Activated CD8-positive, alpha-beta memory T cell treated with anti-CD3 and anti-CD28 coated beads, Interleukin-2, amount 50 U/mL, for 48 hours (primary cell): ENCODE measurements around the gene ARL15.

Source experiments
- DNase-seq: peaks from one replicate; pipeline ENCODE4 v3.0.0-alpha.2; 2020

Gene ARL15

GRCh38 chr5:54146390-54146789 is 164.0 kb downstream of the ARL15 start:
- no peak for DNase-seq

- DNase-seq, result no peak
Measured at GRCh38 chr5:54140247-54140840, 170.0 kb downstream of the ARL15 start.

- no peak for DNase-seq
Measured at GRCh38 chr5:54136516-54137440, 173.6 kb downstream of the ARL15 start.

GRCh38 chr5:54135042-54135441 is 175.3 kb downstream of the ARL15 start:
- no peak for DNase-seq

GRCh38 chr5:54133917-54134316 is 176.5 kb downstream of the ARL15 start:
- no peak for DNase-seq

- DNase-seq, result no peak
Measured at GRCh38 chr5:54120473-54120872, 189.9 kb downstream of the ARL15 start.

GRCh38 chr5:54117957-54118356 is 192.4 kb downstream of the ARL15 start:
- DNase-seq, result no peak

- DNase-seq, result no peak
Measured at GRCh38 chr5:54115735-54116403, 194.5 kb downstream of the ARL15 start.

- DNase-seq, result no peak
Measured at GRCh38 chr5:54113060-54113459, 197.3 kb downstream of the ARL15 start.

- DNase-seq, result no peak
Measured at GRCh38 chr5:54109626-54110330, 200.6 kb downstream of the ARL15 start.

- no peak for DNase-seq
Measured at GRCh38 chr5:54108136-54108535, 202.2 kb downstream of the ARL15 start.

- no peak for DNase-seq
Measured at GRCh38 chr5:54103871-54104270, 206.5 kb downstream of the ARL15 start.

- no peak for DNase-seq
Measured at GRCh38 chr5:54098267-54098666, 212.1 kb downstream of the ARL15 start.

GRCh38 chr5:54095969-54096368 is 214.4 kb downstream of the ARL15 start:
- DNase-seq, result no peak

GRCh38 chr5:54094706-54095105 is 215.7 kb downstream of the ARL15 start:
- DNase-seq, result no peak

GRCh38 chr5:54093861-54094260 is 216.5 kb downstream of the ARL15 start:
- DNase-seq, result no peak

- DNase-seq, result no peak
Measured at GRCh38 chr5:54093081-54093492, 217.3 kb downstream of the ARL15 start.

- no peak for DNase-seq
Measured at GRCh38 chr5:54091307-54092130, 218.9 kb downstream of the ARL15 start.

- DNase-seq, result no peak
Measured at GRCh38 chr5:54090495-54091120, 219.8 kb downstream of the ARL15 start.

GRCh38 chr5:54088081-54088480 is 222.3 kb downstream of the ARL15 start:
- no peak for DNase-seq

- no peak for DNase-seq
Measured at GRCh38 chr5:54087436-54087835, 222.9 kb downstream of the ARL15 start.

- DNase-seq, result no peak
Measured at GRCh38 chr5:54086191-54086590, 224.2 kb downstream of the ARL15 start.
